WTC11 (cell line): ENCODE data around the gene PTPRN. TPM values are rescaled to one million over a fixed set of nuclear protein-coding genes. Genes with fewer than 3 reads are reported as not detected.

Experiments
- ATAC-seq: fragments of 200-7000 bp; cut with Tn5 transposase; 2 replicates; pipeline ENCODE4 v1.10.0; 2021; ENCODE audit warnings: mild to moderate bottlenecking, moderate library complexity
- CTCF ChIA-PET: fragments of 300-600 bp; sonication (Branson Sonifier 250); formaldehyde crosslinking; loops from one replicate; lab custom pipeline; 2021; ENCODE audit warnings: antibody characterized with exemption; lab: Charles Lee
- POLR2A ChIA-PET: fragments of 350-600 bp; sonication (Branson Sonifier 250); formaldehyde crosslinking; loops from one replicate; lab custom pipeline; 2021; ENCODE audit warnings: antibody characterized with exemption; lab: Charles Lee
- DNase-seq: peaks from one replicate; pipeline ENCODE4 v3.0.0; 2021; ENCODE audit warnings: low spot score
- H3K27ac Mint-ChIP-seq: 2 replicates; pipeline ENCODE4 v1.8.0; 2021; ENCODE audit warnings: mixed read lengths
- H3K27me3 Mint-ChIP-seq: 2 replicates; pipeline ENCODE4 v1.8.0; 2021; ENCODE audit warnings: low read depth, mild to moderate bottlenecking, moderate library complexity, mixed read lengths
- H3K36me3 Mint-ChIP-seq: 2 replicates; pipeline ENCODE4 v1.8.0; 2021; ENCODE audit warnings: mixed read lengths
- H3K4me1 Mint-ChIP-seq: 2 replicates; pipeline ENCODE4 v1.8.0; 2022; ENCODE audit warnings: mixed read lengths
- H3K4me3 Mint-ChIP-seq: 2 replicates; pipeline ENCODE4 v1.8.0; 2021; ENCODE audit warnings: mild to moderate bottlenecking, moderate library complexity, mixed read lengths
- H3K9me3 Mint-ChIP-seq: 2 replicates; pipeline ENCODE4 v1.8.0; 2021; ENCODE audit warnings: mixed read lengths
- ATF1 ChIP-seq: sonication (generic); formaldehyde crosslinking; IDR thresholded peaks from 2 replicates; pipeline ENCODE4 v1.8.1; 2023; ENCODE audit warnings: mild to moderate bottlenecking, moderate library complexity, missing genetic modification reagents
- CREB1 ChIP-seq: sonication (generic); formaldehyde crosslinking; IDR thresholded peaks from 2 replicates; pipeline ENCODE4 v1.8.0; 2023; ENCODE audit warnings: mild to moderate bottlenecking, missing genetic modification reagents
- KAT7 ChIP-seq: sonication (generic); formaldehyde crosslinking; IDR thresholded peaks from 2 replicates; pipeline ENCODE4 v1.8.1; 2023; ENCODE audit warnings: missing genetic modification reagents, mild to moderate bottlenecking, borderline replicate concordance
- PRRX2 ChIP-seq: fragments of 250-450 bp; sonication (Bioruptor Pico); IDR thresholded peaks from 2 replicates; pipeline ENCODE4 v1.8.0; 2021; ENCODE audit warnings: mild to moderate bottlenecking
- RELA ChIP-seq: sonication (generic); formaldehyde crosslinking; IDR thresholded peaks from 2 replicates; pipeline ENCODE4 v1.8.1; 2022; ENCODE audit warnings: missing genetic modification reagents, mild to moderate bottlenecking, borderline replicate concordance
- SMAD4 ChIP-seq: sonication (generic); formaldehyde crosslinking; IDR thresholded peaks from 2 replicates; pipeline ENCODE4 v1.8.0; 2022; ENCODE audit warnings: mild to moderate bottlenecking, missing genetic modification reagents
- TCF7 ChIP-seq: sonication (generic); formaldehyde crosslinking; IDR thresholded peaks from 2 replicates; pipeline ENCODE4 v1.8.0; 2022; ENCODE audit warnings: mild to moderate bottlenecking, low read depth, missing genetic modification reagents, moderate library complexity
- ZNF219 ChIP-seq: sonication (generic); formaldehyde crosslinking; IDR thresholded peaks from 2 replicates; pipeline ENCODE4 v1.8.0; 2023; ENCODE audit warnings: missing genetic modification reagents, mild to moderate bottlenecking, borderline replicate concordance
- ZNF671 ChIP-seq: fragments of 250-450 bp; sonication (Bioruptor Pico); IDR thresholded peaks from 2 replicates; pipeline ENCODE4 v1.8.0; 2021; ENCODE audit warnings: mild to moderate bottlenecking
- total RNA-seq: library from RNA; stranded (reverse); gene quantifications from 3 replicates; pipeline ENCODE4 v1.2.3, GENCODE V29; 2021
- TF ChIP-seq, protein P1 (sequence below): sonication (generic); formaldehyde crosslinking; IDR thresholded peaks from 2 replicates; pipeline ENCODE4 v1.8.1; 2023; ENCODE audit warnings: mild to moderate bottlenecking, moderate library complexity, missing genetic modification reagents
- TF ChIP-seq, protein P2 (sequence below): sonication (generic); formaldehyde crosslinking; IDR thresholded peaks from 2 replicates; pipeline ENCODE4 v1.8.1; 2023; ENCODE audit warnings: mild to moderate bottlenecking, missing genetic modification reagents, moderate library complexity
- TF ChIP-seq, protein P3 (sequence below): sonication (generic); formaldehyde crosslinking; IDR thresholded peaks from 2 replicates; pipeline ENCODE4 v1.8.0; 2022; ENCODE audit warnings: mild to moderate bottlenecking, missing genetic modification reagents
- TF ChIP-seq, protein P4 (sequence below): fragments of 200-600 bp; IDR thresholded peaks from 2 replicates; pipeline ENCODE4 v1.8.0; 2022; ENCODE audit warnings: antibody characterized with exemption
- TF ChIP-seq, protein P5 (sequence below): fragments of 250-450 bp; sonication (Bioruptor Pico); conservative IDR thresholded peaks from 2 replicates; pipeline ENCODE4 v1.9.0; 2021; ENCODE audit warnings: mild to moderate bottlenecking
- TF ChIP-seq, protein P6 (sequence below): sonication (generic); formaldehyde crosslinking; IDR thresholded peaks from 2 replicates; pipeline ENCODE4 v1.8.1; 2023; ENCODE audit warnings: mild to moderate bottlenecking, missing genetic modification reagents

The PTPRN gene
- total RNA-seq, 1 experiment from 2014 or later = 3.8 TPM

DNA sequence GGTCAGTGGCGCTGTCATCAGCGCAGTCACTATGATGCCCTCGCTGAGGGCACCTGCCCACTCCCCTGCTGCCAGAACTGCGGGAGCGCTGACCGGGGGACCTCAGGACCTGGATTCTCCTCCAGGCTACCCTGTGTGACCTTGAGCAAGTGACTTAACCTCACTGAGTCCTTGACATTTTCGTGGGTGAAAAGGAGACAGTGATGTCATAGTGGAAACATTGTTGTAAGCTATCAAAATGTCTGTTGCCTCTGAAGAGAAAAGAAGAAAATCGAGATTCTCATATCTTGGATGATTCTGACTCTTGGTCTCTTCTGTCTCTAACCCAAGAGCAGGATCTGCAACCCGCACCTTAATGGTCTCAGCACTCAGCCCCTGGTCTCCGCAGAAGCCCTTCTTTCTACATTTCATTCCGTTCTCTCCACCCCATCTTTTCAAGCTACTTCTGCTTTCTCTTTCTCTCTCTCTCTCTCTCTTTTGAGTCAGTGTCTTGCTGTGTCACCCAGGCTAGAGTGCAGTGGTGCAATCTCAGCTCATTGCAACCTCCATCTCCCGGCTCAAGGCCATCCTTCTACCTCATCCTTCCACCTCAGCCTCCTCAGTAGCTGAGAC is 54.5 kb downstream of the PTPRN start:
- Mint-ChIP-seq H3K9me3 (no peaks in the 10 kb centered on the region), H3K4me1 (peaks cover 18% of the 10 kb centered on the region), H3K4me3 (peak overlapping the region; percentile 77), H3K27ac (no peak overlapping the region), H3K36me3 (peaks cover 13% of the 10 kb centered on the region; the same call in 1 of the 2 replicates), H3K27me3 (peaks cover 72% of the 10 kb centered on the region)
- POLR2A ChIA-PET = interaction anchor here (1.0 to 2.5 kb wide), 5 partner anchors 10 to 36 kb away, joined by 3 to 15 read pairs (median 8); partner anchors contain the start of genes ABCB6, DNAJB2, GLB1L and STK16
- ATAC-seq = no peak
- CTCF ChIA-PET = interaction anchor here (1.1 to 4.7 kb wide), 4 partner anchors 10 to 225 kb away, joined by 4 to 33 read pairs (median 12); partner anchors contain the start of genes GLB1L and STK16
- DNase-seq = no peak
- TF ChIP-seq ATF1 (CRISPR knock-in tag) (no peak), TCF7 (CRISPR knock-in tag) (no peak), KAT7 (CRISPR knock-in tag) (no peak), PRRX2 (CRISPR knock-in tag) (no peak), RELA (CRISPR knock-in tag) (no peak), SMAD4 (CRISPR knock-in tag) (no peak), CREB1 (no peak), ZNF671 (CRISPR knock-in tag) (no peak), ZNF219 (no peak)
- TF ChIP-seq, protein P1, sequence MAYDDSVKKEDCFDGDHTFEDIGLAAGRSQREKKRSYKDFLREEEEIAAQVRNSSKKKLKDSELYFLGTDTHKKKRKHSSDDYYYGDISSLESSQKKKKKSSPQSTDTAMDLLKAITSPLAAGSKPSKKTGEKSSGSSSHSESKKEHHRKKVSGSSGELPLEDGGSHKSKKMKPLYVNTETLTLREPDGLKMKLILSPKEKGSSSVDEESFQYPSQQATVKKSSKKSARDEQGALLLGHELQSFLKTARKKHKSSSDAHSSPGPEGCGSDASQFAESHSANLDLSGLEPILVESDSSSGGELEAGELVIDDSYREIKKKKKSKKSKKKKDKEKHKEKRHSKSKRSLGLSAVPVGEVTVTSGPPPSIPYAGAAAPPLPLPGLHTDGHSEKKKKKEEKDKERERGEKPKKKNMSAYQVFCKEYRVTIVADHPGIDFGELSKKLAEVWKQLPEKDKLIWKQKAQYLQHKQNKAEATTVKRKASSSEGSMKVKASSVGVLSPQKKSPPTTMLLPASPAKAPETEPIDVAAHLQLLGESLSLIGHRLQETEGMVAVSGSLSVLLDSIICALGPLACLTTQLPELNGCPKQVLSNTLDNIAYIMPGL (CRISPR knock-in tag) = no peak
- TF ChIP-seq, protein P2, sequence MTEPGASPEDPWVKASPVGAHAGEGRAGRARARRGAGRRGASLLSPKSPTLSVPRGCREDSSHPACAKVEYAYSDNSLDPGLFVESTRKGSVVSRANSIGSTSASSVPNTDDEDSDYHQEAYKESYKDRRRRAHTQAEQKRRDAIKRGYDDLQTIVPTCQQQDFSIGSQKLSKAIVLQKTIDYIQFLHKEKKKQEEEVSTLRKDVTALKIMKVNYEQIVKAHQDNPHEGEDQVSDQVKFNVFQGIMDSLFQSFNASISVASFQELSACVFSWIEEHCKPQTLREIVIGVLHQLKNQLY (CRISPR knock-in tag) = no peak
- TF ChIP-seq, protein P3, sequence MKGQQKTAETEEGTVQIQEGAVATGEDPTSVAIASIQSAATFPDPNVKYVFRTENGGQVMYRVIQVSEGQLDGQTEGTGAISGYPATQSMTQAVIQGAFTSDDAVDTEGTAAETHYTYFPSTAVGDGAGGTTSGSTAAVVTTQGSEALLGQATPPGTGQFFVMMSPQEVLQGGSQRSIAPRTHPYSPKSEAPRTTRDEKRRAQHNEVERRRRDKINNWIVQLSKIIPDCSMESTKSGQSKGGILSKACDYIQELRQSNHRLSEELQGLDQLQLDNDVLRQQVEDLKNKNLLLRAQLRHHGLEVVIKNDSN = no peak
- TF ChIP-seq, protein P4, sequence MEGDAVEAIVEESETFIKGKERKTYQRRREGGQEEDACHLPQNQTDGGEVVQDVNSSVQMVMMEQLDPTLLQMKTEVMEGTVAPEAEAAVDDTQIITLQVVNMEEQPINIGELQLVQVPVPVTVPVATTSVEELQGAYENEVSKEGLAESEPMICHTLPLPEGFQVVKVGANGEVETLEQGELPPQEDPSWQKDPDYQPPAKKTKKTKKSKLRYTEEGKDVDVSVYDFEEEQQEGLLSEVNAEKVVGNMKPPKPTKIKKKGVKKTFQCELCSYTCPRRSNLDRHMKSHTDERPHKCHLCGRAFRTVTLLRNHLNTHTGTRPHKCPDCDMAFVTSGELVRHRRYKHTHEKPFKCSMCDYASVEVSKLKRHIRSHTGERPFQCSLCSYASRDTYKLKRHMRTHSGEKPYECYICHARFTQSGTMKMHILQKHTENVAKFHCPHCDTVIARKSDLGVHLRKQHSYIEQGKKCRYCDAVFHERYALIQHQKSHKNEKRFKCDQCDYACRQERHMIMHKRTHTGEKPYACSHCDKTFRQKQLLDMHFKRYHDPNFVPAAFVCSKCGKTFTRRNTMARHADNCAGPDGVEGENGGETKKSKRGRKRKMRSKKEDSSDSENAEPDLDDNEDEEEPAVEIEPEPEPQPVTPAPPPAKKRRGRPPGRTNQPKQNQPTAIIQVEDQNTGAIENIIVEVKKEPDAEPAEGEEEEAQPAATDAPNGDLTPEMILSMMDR = no peak
- TF ChIP-seq, protein P5, sequence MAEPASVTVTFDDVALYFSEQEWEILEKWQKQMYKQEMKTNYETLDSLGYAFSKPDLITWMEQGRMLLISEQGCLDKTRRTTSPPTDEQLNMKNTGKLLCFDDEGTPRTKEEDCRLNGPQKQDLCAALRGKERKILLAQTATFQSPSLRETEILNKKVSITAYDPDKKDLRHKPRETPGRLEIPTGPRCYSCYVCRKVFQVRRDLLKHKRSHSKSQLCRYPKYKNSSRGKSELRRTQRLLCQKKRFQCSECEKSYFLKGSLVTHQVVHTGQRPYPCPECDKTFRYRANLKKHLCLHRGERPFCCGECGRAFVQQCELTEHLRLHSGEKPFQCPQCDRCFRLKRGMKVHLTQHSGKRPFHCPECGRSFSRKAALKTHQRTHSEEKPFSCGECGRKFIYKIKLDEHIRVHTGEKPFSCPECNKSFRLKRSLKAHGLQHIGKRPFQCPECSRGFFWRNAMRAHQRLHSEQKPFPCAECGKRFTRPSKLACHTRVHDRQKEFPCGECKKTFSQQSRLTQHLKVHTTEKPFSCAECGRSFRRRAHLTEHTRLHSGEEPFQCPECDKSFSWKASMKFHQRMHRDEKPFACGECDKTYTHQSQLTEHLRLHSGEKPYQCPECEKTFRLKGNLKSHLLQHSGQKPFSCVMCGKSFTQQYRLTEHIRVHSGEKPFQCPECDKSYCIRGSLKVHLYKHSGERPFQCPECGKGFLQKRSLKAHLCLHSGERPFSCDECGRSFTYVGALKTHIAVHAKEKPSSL = no peak
- TF ChIP-seq, protein P6, sequence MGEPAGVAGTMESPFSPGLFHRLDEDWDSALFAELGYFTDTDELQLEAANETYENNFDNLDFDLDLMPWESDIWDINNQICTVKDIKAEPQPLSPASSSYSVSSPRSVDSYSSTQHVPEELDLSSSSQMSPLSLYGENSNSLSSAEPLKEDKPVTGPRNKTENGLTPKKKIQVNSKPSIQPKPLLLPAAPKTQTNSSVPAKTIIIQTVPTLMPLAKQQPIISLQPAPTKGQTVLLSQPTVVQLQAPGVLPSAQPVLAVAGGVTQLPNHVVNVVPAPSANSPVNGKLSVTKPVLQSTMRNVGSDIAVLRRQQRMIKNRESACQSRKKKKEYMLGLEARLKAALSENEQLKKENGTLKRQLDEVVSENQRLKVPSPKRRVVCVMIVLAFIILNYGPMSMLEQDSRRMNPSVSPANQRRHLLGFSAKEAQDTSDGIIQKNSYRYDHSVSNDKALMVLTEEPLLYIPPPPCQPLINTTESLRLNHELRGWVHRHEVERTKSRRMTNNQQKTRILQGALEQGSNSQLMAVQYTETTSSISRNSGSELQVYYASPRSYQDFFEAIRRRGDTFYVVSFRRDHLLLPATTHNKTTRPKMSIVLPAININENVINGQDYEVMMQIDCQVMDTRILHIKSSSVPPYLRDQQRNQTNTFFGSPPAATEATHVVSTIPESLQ (CRISPR knock-in tag) = no peak
